OCI-M2 (cell line): Measurements from ENCODE around the gene BIVM.
"Not testable (repeated sequence)": the region's sequence is repeated elsewhere in the genome, so short reads cannot be mapped to it uniquely, and the experiment has no call there.

Source experiments
- DNase-seq: peaks from one replicate; lab custom pipeline; 2025; ENCODE audit not compliant: unreplicated experiment; lab: John Stamatoyannopoulos, UW

The BIVM gene, protein sequence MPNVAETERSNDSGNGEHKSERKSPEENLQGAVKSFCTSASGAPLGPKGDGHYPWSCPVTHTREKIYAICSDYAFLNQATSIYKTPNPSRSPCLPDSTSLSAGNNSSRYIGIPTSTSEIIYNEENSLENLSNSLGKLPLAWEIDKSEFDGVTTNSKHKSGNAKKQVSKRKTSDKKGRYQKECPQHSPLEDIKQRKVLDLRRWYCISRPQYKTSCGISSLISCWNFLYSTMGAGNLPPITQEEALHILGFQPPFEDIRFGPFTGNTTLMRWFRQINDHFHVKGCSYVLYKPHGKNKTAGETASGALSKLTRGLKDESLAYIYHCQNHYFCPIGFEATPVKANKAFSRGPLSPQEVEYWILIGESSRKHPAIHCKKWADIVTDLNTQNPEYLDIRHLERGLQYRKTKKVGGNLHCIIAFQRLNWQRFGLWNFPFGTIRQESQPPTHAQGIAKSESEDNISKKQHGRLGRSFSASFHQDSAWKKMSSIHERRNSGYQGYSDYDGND

DNA sequence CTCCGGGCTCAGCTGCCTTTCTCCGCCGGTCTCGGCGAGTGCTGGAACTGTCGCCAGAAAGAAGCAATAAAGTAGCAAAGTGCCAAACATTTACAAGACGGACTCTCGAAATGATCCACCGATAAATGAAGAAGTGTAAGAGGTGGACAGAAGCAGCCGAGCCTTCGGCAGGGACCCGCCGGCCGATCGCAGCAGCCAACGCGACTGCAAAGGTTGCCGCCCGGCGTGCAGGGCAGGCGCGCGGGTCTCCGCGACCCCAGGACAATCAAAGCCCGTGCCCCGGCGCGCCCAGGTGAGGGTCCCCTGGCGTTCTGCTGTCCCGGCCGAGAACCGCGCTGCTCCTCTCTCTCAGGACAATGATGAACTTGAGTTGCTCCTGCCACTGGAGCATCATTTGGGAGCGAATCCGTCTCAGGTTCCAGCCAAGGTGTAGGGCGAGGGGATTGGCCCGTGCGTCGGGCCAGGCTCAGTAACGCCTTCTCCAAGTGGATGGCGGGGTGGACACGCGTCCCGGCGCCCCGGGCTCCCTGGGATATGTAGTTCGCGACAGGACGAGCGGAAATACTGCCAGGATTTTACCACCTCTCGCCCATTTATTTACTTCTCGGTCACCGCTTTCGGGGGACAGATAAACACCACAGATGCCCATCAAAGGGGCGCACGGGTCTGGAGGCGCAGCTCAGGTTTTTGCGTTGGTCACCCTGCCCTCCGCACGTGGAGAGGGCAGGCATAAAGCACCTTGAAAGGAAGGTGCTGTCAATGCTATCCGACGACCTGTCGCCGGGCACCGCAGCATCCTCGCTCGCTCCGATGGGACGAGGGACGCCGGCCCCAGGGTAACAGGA is at the start of gene BIVM, which contains the start of gene POGLUT2:
BIVM (plus strand) TSS at position 539 of the 845 bp plus-strand sequence. CDS start 8,149 bp downstream, outside the sequence.
POGLUT2 (minus strand) TSS at position 396 of the 845 bp plus-strand sequence; CDS start at position 90, 306 bp downstream.
- DNase-seq = peak; percentile 20

- DNase-seq = no peak
Measured at GRCh38 chr13:102751886-102752285, 47.0 kb upstream of the BIVM start.

GRCh38 chr13:102757006-102757405 is 41.9 kb upstream of the BIVM start:
- no peak for DNase-seq

- no peak for DNase-seq
Measured at GRCh38 chr13:102758842-102759241, 40.1 kb upstream of the BIVM start.

DNA sequence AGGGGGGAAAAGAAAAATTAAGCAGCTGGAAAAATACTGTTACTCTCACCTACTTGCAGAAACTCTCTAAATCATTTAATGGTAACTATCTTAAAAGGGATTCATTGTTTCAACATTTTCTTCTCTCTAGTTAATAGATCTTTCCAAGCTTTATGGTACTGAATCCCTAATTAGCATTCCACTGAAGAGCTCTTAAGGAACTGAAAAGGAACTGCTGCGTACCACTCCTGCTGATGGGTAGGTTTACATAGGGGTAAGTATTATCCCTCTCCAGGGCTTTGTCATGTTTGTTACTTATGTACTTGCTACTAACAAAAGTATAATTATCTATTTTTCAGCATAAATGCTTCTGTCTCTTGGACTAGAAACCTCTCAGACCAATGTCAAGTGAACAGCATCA is 37.8 kb upstream of the BIVM start:
- DNase-seq = no peak

- DNase-seq = no peak
Measured at GRCh38 chr13:102763741-102764140, 35.2 kb upstream of the BIVM start.

DNA sequence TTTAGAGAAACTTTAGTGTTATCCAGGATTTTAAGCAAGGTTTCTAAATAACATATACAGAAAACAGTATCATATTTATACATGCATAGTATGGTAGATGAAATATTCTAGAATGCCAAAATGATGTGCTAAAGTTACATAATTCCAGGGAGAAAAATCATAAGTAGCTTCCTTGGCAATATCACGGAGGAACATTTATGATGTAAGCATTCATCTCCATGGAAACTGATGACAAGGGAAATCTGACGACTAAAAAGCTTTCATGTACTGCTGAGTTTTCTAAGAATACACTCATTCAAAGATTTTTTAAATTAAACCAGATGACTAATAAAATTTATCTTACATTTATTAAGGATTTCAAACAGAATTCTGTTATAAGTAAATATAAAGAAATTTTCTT is 30.0 kb upstream of the BIVM start:
- no peak for DNase-seq

DNA sequence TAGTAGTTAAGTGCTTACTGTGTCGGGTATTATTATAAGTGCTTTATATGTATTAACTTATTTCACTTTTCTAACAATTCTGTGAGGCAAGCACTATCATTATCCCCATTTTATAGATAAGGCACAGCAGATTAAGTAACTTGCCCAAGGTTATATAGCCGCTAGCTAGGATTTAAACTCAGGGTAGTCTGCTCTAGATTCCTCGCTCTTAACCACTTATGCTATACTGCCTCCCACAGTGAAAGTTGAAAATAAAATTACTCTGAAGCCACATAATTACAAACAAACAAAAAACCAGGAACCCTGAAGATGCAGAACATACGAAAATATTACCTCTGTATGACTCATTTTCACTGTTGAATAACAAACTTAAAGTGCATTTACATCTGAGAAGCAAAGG is 29.2 kb upstream of the BIVM start:
- no peak for DNase-seq

GRCh38 chr13:102770435-102770834 is 28.5 kb upstream of the BIVM start:
- DNase-seq = no peak

GRCh38 chr13:102771298-102772041 is 27.4 kb upstream of the BIVM start:
- DNase-seq = no peak

DNA sequence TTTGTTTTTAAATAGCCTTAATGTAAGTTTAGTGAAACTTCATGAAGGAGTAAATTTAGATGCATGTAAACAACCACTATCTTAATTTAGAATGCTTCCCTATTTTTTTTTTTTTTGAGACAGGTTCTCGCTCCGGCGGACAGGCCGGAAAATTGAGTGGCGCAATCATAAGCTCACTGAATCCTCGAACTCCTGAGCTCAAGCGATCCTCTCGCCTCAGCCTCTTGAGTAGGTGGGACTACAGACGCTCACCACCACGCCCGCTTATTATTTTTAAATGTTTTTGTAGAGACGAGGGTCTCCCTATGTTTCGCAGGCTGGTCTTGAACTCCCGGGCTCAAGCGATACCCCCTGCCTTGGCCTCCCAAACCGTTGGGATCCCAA is 26.9 kb upstream of the BIVM start:
- DNase-seq = no peak

DNA sequence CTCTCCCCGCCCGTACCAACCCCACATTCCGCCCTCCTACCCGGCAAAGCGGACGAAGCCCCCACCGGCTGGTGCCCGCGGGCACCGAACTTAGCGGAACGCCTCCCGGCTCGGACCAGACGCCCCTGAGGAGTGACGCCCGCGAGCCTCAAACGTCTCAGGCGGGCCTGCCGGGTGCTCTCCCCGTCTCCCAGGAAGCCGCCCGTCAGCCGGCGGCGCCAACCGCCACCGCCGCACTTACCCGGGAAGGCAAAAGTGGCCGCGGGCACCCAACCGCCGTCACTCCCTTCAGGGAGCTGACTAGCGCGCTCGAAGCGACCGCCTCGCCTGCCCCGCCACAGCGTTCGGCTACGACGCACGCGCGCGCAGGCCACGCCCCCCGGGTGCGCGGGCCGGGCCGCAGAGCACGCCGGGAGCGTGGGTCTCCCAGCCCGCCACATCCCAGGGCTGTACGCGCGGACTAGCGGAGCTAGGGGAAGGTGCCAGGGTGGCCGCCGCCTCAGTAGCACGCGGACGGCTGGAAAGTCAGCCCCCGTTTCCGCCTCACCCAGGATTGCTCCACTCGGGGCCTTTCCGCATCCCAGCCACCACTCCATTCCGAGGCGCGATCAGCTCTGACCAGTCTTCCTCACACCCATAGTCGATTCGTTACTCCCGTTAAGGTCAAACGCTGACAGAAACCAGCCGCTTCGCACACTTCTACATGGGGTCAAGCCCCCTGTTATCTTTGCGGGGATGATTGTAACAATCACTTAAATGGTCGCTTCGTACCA is 25.3 kb upstream of the BIVM start, which contains the start of gene TEX30:
TEX30 (minus strand) TSS at position 346 of the 773 bp plus-strand sequence. CDS start 3,760 bp downstream, outside the sequence.
- peak; percentile 42 for DNase-seq

- DNase-seq = no peak
Measured at GRCh38 chr13:102774214-102774568, 24.7 kb upstream of the BIVM start.

DNA sequence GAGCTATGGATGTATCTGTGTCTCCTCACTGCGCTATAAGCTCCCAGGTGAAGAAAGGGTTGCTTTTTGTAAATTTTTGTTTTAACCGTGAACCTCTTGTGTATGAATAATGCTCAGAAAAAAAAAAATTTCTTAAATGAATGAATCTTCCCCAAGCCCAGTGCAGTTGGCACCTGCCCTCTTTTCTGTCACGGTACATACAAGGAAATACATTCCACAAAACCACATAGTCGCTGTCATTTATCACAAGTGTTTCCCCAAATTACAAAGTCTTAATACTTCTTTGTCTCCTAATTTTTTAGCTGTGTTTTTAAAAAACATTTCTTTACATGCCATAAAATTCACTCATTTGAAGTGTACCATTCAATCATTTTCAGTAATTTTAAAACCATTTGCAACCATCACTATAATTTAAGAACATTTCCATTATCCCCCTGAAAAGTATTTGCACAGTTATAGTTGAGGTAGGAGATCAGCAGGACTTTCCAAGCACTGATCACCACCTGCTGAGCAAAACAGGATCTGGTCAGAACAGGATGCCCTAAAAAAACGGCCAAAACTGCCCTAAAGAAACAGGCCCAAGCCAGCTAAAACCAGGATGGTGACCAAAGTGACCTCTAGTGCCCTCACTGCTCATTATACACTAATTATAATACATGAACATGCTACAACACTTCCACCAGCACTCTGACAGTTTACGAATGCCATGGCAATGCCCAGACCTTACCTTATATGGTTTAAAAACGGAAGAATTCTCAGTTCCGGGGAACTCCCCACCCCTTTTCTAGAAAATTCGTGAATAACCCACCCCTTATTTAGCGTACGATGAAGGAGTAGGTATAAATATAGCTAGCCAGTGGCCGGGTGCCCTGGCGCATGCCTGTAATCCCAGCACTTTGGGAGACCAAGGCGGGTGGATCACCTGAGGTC is 24.1 kb upstream of the BIVM start:
- DNase-seq = no peak

GRCh38 chr13:102776271-102776670 is 22.6 kb upstream of the BIVM start:
- DNase-seq = no peak

DNA sequence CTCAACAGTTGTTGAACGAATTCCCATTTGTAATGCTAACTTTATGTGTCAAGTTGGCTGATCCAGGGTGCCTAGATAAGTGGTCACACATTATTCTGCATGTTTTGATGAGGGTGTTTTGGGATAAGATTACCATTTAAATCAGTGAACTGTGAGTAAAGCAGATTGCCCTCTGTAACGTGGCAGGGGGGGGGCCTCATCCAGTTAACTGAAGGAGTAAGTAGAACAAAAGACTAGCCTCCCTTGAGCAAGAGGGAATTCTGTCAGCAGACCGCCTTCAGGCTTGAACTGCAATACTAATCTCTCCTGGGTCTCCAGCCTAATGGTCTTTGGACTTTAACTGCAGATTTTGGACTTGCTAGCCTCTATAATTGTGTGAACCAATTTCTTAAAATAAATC is 21.2 kb upstream of the BIVM start:
- DNase-seq = no peak

DNA sequence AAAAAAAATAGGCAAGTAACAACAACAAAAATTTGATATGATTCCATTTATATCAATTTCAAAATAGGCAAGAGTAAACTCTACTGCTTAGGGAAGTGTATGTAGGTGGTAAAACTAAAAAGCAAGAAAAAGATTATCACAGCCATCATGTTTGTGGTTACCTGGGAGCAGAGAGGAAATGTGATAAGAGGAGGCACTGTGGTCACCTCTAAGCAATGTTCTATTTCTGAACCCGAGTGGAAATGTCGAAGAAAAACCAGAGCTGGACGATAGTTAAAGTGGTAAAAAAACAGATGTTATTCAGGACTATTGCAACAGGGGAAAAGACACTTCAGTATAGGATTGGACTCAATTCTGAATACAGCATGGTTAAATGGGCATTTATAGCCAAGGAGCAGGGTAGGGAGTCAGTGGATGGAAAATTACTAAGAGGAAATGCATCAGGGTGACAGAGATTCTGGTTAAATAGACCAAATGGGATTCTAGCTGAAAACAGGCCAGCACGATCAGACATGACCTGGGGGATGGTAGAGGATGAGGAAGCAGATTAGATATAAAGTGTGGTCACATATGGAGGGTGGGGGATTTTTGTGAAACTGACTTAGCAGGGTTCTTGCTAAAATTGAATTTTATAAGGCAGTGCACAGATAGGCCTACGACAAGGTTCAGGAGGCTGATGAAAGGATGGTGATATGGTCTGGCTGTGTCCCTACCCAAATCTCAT is 19.3 kb upstream of the BIVM start:
- no peak for DNase-seq

DNA sequence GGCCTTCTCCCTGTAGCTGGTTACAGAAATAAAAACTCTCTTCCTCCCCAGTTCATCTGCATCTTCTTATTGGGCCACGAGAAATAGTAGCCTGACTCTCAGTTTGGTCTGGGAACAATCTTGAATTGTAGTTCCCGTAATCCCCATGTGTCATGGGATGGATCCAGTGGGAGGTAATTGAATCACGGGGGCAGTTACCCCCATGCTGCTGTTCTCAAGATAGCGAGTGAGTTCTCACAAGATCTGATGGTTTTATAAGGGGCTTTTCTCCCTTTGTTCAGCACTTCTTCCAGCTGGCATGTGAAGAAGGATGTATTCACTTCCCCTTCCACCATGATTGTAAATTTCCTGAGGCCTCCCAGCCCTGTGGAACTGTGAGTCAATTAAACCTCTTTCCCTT is 18.3 kb upstream of the BIVM start:
- DNase-seq = not testable (repeated sequence)

DNA sequence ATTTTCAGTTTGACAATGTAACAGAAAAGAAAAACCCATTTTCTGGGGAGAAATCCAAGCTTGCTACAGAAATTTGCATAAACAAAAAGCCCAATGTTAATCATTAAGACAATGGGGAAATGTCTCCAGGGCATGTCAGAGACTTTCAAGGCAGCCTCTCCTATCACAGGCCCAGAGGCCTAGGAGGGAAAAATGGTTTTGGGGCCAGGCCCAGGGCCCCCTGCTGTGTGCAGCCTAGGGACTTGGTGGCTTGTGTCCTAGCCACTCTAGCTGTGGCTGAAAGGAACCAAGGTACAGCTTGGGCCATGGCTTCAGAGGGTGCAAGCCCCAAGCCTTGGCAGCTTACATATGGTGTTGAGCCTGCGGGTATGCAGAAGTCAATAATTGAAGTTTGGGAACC is 17.3 kb upstream of the BIVM start:
- DNase-seq = no peak
